GM12874 (cell line): ENCODE measurements around the gene PLA2G4B.

Experiments used
- TF ChIP-seq, protein P1 (sequence below): IDR thresholded peaks from 2 replicates; pipeline ENCODE4 v1.5.1; 2011; ENCODE audit warnings: low read depth, mild to moderate bottlenecking, control low read depth, low read length, moderate library complexity; ENCODE audit not compliant: insufficient read depth

PLA2G4B gene

DNA sequence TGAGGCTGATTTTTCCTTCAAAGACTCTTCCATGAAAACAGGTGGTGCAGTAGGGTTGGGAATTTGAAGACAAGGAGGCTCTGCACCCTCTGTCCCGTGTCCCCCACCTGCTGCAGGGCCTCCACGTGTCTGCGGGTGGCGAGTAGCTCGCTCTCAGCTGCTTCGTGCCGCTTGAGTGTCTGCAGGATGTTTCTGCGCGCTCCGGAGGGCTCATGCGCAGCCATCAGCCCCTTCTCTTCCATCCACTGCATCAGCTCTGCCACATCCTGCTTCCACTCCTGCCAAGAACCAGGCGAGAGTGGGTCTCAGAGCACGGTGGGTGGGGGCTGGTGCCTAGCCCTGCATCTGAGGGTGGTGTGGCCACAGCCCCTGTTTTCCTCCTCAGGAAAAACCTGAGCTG is 37.4 kb downstream of the PLA2G4B start:
- TF ChIP-seq, protein P1, sequence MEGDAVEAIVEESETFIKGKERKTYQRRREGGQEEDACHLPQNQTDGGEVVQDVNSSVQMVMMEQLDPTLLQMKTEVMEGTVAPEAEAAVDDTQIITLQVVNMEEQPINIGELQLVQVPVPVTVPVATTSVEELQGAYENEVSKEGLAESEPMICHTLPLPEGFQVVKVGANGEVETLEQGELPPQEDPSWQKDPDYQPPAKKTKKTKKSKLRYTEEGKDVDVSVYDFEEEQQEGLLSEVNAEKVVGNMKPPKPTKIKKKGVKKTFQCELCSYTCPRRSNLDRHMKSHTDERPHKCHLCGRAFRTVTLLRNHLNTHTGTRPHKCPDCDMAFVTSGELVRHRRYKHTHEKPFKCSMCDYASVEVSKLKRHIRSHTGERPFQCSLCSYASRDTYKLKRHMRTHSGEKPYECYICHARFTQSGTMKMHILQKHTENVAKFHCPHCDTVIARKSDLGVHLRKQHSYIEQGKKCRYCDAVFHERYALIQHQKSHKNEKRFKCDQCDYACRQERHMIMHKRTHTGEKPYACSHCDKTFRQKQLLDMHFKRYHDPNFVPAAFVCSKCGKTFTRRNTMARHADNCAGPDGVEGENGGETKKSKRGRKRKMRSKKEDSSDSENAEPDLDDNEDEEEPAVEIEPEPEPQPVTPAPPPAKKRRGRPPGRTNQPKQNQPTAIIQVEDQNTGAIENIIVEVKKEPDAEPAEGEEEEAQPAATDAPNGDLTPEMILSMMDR: no peak

DNA sequence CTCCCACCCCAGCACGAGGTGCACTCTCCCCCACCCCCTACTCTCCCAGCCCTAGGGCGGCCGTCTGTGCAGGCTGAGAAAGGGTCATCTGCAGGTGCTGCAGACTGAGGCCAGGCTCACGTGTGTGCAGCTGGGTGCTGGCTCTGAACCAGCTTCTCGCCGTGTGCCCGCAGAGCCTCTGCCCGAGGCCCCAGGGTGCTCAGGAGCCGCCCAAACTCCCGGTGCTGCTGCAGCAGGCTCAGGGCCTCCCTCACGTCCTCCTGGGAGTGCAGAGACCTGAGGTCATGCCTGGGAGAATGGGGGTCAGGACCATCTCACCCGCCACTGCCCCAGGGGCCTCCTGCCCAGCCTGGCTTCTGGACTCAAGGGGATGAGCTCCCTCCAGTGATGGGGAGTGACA is 38.0 kb downstream of the PLA2G4B start:
- TF ChIP-seq, protein P1: no peak

DNA sequence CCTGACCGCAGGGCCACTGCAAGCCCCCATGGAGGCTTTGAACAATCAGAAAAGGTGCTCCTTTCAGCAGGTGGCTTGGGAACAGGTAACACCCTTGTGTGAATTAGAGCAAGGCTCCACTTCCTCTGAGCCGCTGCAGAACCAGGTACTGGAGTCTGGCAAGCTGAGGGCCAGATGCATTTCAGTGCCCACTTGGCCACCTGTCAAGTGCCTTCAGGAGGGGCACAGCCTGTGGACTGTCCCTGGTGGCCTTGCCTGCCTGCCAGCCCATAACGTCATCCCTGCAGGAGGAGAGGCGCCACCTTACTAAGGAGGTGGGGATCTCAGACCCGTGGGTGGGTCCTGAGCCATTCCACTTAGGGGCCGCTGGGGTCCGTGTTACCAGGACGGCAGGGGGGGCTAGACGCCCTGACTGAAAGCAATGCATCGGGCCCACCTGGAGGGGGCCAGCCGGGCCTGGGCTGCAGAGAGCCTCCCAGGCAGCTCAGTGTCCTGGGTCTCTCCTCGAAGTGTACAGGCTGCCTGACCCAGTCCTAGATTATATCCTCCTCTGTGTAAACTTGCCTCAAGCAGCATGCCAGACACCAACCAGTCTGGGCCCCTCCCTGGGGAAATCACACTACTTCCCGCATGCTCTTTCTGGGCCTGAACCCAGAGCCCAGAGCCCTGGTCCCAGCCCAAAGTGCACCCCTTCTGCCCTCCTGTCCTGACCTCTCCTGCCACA is 39.1 kb downstream of the PLA2G4B start:
- TF ChIP-seq, protein P1: no peak

DNA sequence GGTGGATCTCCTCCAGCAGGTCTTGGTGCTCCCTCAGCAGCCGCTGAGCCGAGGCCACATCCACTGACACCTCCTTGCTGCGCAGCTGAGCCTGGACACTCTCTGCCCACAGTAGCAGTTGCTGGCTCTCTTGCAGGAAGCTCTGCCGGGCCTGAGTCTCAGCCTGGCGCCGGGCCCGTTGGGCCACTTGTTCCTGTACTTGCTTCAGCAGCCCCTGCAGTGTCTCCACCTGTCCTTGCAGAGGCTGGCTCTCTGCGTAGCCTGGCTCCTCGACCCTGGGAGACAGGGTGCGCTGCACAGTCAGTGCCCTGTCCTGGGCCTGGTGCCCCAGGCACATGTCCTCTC is 39.7 kb downstream of the PLA2G4B start:
- TF ChIP-seq, protein P1: no peak

DNA sequence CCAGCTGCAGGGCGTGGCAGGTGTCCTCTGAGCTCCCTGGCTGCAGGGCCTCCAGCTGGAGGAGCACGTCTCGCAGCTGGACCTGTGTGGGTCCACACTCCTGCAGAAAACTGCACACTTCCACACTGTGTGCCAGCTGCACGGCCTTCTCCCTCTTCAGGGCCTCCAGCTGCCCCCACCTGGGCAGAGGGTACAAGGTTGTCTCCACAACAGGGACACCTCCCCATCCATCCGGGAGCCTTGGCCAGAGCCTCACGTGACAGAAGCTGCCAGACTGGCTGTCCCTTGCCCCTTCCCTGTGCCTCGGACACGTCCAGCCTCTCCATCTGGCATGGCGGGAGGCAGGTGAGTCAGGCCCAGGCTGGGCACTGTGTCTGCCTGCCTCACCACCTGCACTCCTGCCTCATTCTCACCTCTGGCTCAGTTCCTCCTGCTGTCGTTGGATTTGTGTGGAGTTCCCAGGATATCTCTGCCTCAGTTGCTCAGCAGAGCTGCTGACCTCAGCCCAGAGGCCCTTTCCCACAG is 40.7 kb downstream of the PLA2G4B start:
- TF ChIP-seq, protein P1: no peak

DNA sequence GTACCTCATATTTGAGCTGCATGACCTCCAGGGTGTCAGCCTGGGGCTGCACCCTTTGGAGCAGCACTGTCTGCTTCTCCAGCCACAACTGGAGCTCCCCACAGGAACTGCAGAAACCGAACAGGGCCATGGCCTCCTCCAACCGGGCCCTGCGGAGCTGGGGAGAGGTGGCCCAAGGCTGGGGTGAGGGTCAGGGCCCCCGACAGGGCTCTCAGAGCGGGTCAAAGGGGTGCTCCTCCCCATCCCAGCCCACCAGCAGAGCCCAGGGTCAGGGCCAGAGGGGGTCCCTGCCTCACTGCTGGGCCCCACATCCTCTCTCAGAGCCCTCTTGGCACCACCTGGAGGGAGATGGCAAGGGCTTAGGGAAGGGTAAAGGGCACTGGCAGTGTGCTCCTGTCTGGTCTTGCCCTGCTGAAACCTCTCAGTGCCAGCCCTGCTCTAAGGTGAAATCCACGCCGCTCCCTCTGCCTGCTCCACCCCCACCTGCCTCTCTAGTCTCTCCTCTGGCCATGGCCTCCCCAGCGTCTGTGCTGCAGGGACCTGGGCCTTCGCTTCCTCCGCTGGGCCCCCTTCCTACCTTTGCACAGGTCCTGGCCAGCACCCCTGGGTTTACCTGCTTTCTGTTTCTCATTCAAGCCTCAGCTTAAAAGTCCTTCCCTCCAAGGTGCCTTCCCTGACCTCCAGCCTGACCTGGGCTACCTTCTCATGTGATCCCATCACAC is 41.7 kb downstream of the PLA2G4B start:
- TF ChIP-seq, protein P1: no peak

DNA sequence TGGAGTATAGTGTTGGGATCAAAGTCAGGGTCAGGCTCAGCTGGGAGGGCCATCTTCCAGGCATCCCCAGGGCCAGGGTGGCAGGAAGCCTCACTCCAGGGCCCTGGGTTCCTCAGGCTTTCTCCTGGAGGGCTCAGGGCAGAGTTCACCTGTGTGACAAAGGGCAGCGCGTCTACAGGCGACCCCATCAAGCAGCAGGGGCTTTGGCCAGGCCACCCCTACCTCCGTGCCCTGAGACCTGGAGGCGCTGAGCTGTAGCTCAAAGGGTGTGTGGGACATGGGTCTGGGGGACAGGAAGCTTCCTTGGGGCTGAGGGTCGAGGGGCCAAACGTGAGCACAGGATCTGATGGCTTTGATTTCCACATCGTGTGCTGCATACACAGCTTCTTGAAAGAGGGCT is 42.4 kb downstream of the PLA2G4B start:
- TF ChIP-seq, protein P1: no peak
